GM12878 (cell line): ENCODE results near the gene EHD4. TPM values are rescaled to one million over a fixed set of nuclear protein-coding genes. Genes with fewer than 3 reads are reported as not detected.

Source experiments
- BCL3 ChIP-seq: IDR thresholded peaks from 2 replicates; pipeline ENCODE4 v1.6.1; 2011; ENCODE audit warnings: borderline replicate concordance, low read depth, mild to moderate bottlenecking, moderate library complexity, low read length; ENCODE audit not compliant: insufficient read depth, poor library complexity, severe bottlenecking
- IKZF1 ChIP-seq: fragments of 450-650 bp; conservative IDR thresholded peaks from 2 replicates; pipeline ENCODE4 v1.6.1; 2017; ENCODE audit warnings: antibody characterized with exemption, mild to moderate bottlenecking
- NFYB ChIP-seq: IDR thresholded peaks from 2 replicates; pipeline ENCODE4 v1.6.1; 2011; ENCODE audit warnings: low read depth, mild to moderate bottlenecking, low read length, improper control_type of control experiment, moderate library complexity; ENCODE audit not compliant: insufficient read depth
- RAD51 ChIP-seq: fragments of 450-650 bp; IDR thresholded peaks from 2 replicates; pipeline ENCODE4 v1.6.1; 2016; ENCODE audit warnings: moderate library complexity, mild to moderate bottlenecking, inconsistent platforms
- RB1 ChIP-seq: fragments of 450-650 bp; formaldehyde crosslinking; IDR thresholded peaks from 2 replicates; pipeline ENCODE4 v1.6.1; 2017; ENCODE audit warnings: mild to moderate bottlenecking, borderline replicate concordance
- STAT3 ChIP-seq: IDR thresholded peaks from 2 replicates; pipeline ENCODE4 v1.6.1; 2011; ENCODE audit warnings: low read depth, low read length, improper control_type of control experiment
- TBL1XR1 ChIP-seq: IDR thresholded peaks from 2 replicates; pipeline ENCODE4 v1.6.1; 2012; ENCODE audit warnings: low read depth, low read length, improper control_type of control experiment
- TCF7 ChIP-seq: IDR thresholded peaks from 2 replicates; pipeline ENCODE4 v1.6.1; 2014; ENCODE audit warnings: antibody characterized with exemption, borderline replicate concordance
- polyA plus RNA-seq, 11 experiments: library from polyadenylated mRNA; depleted of rRNA in 4 of 11; unstranded in 6 of 11; stranded (reverse) in 5 of 11; fragments of >200 nt; fragmentation: Nextera tagmentation in 4 of 11; fragmentation: Illumina TruSeq in 1 of 11; extraction: Ambion mirVana in 4 of 11; extraction: Trizol in 1 of 11; gene quantifications; 1 replicate in 1 of 11; 2 replicates in 10 of 11; pipeline versions ENCODE4 v1.2.1 to v1.2.3, GENCODE V29; 2011 to 2016; ENCODE audit warnings: inconsistent platforms in 2 of 11, missing spikeins in 2 of 11, low read depth in 1 of 11
- total RNA-seq, 4 experiments: library from RNA; depleted of rRNA in 3 of 4; stranded (reverse); fragments of >200 nt in 3 of 4; fragmentation: Illumina TruSeq in 1 of 4; extraction: Trizol in 1 of 4; gene quantifications; 2 replicates each; pipeline versions ENCODE4 v1.2.1 to v1.2.3, GENCODE V29; 2013 to 2021
- TF ChIP-seq, protein P1 (sequence below): fragments of 450-650 bp; IDR thresholded peaks from 2 replicates; pipeline ENCODE4 v1.6.1; 2017; ENCODE audit warnings: antibody characterized with exemption, mild to moderate bottlenecking, moderate library complexity

EHD4 gene
- total and polyA plus RNA-seq, 10 of the 15 experiments (the other 5 are each of a cell fraction or from before 2014, with no cell fraction given), result 4.2 to 62.9 (median 44.7) TPM

DNA sequence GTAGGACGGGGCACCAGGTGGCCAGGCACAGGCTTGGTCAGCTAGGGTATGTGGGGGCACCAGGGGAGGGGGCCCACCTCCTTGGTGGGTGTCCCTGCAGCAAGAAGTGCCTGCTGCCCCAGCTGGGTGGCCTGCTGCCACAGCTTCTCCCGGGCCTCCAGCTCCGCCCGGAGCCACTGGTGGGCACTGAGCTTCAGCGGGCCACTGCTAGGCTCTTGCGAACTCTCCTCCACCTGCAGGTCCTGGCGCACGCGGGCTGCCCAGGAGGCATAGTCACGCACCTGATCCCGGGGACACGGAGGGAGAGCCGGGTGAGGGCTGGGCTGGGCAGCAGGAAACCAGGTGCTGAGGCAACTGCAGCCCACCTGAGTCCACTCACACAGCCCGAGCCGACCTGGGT lies 104.0 kb downstream of the EHD4 start (continued):
- no peak for TF ChIP-seq BCL3
- no peak for TF ChIP-seq TBL1XR1
- TF ChIP-seq IKZF1, result no peak
- no peak for TF ChIP-seq NFYB
- TF ChIP-seq TCF7, result no peak
- TF ChIP-seq, protein P1, sequence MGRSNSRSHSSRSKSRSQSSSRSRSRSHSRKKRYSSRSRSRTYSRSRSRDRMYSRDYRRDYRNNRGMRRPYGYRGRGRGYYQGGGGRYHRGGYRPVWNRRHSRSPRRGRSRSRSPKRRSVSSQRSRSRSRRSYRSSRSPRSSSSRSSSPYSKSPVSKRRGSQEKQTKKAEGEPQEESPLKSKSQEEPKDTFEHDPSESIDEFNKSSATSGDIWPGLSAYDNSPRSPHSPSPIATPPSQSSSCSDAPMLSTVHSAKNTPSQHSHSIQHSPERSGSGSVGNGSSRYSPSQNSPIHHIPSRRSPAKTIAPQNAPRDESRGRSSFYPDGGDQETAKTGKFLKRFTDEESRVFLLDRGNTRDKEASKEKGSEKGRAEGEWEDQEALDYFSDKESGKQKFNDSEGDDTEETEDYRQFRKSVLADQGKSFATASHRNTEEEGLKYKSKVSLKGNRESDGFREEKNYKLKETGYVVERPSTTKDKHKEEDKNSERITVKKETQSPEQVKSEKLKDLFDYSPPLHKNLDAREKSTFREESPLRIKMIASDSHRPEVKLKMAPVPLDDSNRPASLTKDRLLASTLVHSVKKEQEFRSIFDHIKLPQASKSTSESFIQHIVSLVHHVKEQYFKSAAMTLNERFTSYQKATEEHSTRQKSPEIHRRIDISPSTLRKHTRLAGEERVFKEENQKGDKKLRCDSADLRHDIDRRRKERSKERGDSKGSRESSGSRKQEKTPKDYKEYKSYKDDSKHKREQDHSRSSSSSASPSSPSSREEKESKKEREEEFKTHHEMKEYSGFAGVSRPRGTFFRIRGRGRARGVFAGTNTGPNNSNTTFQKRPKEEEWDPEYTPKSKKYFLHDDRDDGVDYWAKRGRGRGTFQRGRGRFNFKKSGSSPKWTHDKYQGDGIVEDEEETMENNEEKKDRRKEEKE, result no peak
- no peak for TF ChIP-seq RAD51
- no peak for TF ChIP-seq RB1
- TF ChIP-seq STAT3, result no peak
